Measurements from ENCODE around the gene HOXD10. TPM values are rescaled to one million over a fixed set of nuclear protein-coding genes. Genes with fewer than 3 reads are reported as not detected.

Gene HOXD10
- total RNA-seq, 1 donor from 2014 or later = 14.3 TPM

GRCh38 chr2:176099728-176100546 lies 16.6 kb upstream of the HOXD10 start, which contains the start of gene HOXD12:
HOXD12 (plus strand) TSS chr2:176099795; CDS start chr2:176099802, 7 bp downstream.
- TF ChIP-seq CTCF (conservative IDR thresholded peaks at IDR 0.05; ENCODE audit: low read depth, low read length) = no peak
- no peak for DNase-seq (ENCODE audit: low read depth)
- H3K4me3 ChIP-seq (ENCODE audit: low read depth, low read length) = no peak within 1 kb of the TSS

- H3K4me3 ChIP-seq (ENCODE audit: low read depth, low read length) = no peak overlapping the region
- TF ChIP-seq CTCF (conservative IDR thresholded peaks at IDR 0.05; ENCODE audit: low read depth, low read length) = no peak
- no peak for DNase-seq (ENCODE audit: low read depth)
These were observed 15.9 kb upstream of the HOXD10 start for GRCh38 chr2:176100547-176101140.

GRCh38 chr2:176101216-176101830 lies 15.3 kb upstream of the HOXD10 start:
- DNase-seq (ENCODE audit: low read depth) = no peak
- H3K4me3 ChIP-seq (ENCODE audit: low read depth, low read length) = no peak overlapping the region
- TF ChIP-seq CTCF (conservative IDR thresholded peaks at IDR 0.05; ENCODE audit: low read depth, low read length) = no peak

- DNase-seq (ENCODE audit: low read depth) = no peak
- TF ChIP-seq CTCF (conservative IDR thresholded peaks at IDR 0.05; ENCODE audit: low read depth, low read length) = no peak
- no peak overlapping the region for H3K4me3 ChIP-seq (ENCODE audit: low read depth, low read length)
These were observed 14.7 kb upstream of the HOXD10 start for GRCh38 chr2:176101842-176102241.

- no peak for DNase-seq (ENCODE audit: low read depth)
- H3K4me3 ChIP-seq (ENCODE audit: low read depth, low read length) = no peak overlapping the region
- no peak for TF ChIP-seq CTCF (conservative IDR thresholded peaks at IDR 0.05; ENCODE audit: low read depth, low read length)
These were observed 14.2 kb upstream of the HOXD10 start for GRCh38 chr2:176102309-176102866.

GRCh38 chr2:176103194-176103593 lies 13.4 kb upstream of the HOXD10 start:
- DNase-seq (ENCODE audit: low read depth) = no peak
- no peak overlapping the region for H3K4me3 ChIP-seq (ENCODE audit: low read depth, low read length)
- TF ChIP-seq CTCF (conservative IDR thresholded peaks at IDR 0.05; ENCODE audit: low read depth, low read length) = no peak

Data from epithelial cell of proximal tubule (primary cell).